Liver (tissue), 9 donors: ENCODE results near the gene PIEZO2. TPM values are rescaled to one million over a fixed set of nuclear protein-coding genes. Genes with fewer than 3 reads are reported as not detected.

Experiments used
- DNase-seq: peaks from one replicate; pipeline ENCODE4 v3.0.0-alpha.2; 2017; ENCODE audit warnings: low spot score
- H3K27ac ChIP-seq, 2 donors: one replicate each; pipeline ENCODE4 v1.7.0; 2013; ENCODE audit warnings: inconsistent platforms in 2 of 2, low read length in 2 of 2, control low read depth in 1 of 2, low read depth in 1 of 2, mild to moderate bottlenecking in 1 of 2
- H3K27me3 ChIP-seq, 4 donors: one replicate each; pipeline versions ENCODE4 v1.6.1 to v1.7.0; 2013; ENCODE audit warnings: low read length in 3 of 4, inconsistent platforms in 1 of 4, mild to moderate bottlenecking in 1 of 4, moderate library complexity in 1 of 4; ENCODE audit not compliant: control insufficient read depth in 4 of 4, insufficient read depth in 4 of 4
- H3K36me3 ChIP-seq, 4 donors: one replicate each; pipeline versions ENCODE4 v1.6.1 to v1.7.0; 2013; ENCODE audit warnings: low read length in 3 of 4, mild to moderate bottlenecking in 3 of 4, low read depth in 1 of 4, moderate library complexity in 1 of 4; ENCODE audit not compliant: control insufficient read depth in 4 of 4, insufficient read depth in 3 of 4
- H3K4me1 ChIP-seq, 4 donors: one replicate each; pipeline versions ENCODE4 v1.6.1 to v1.7.0; 2013; ENCODE audit warnings: low read length in 3 of 4, mild to moderate bottlenecking in 3 of 4, moderate library complexity in 1 of 4; ENCODE audit not compliant: control insufficient read depth in 4 of 4, insufficient read depth in 4 of 4
- H3K4me3 ChIP-seq, 3 donors: one replicate each; pipeline versions ENCODE4 v1.6.1 to v1.7.0; 2013; ENCODE audit warnings: low read length in 3 of 3, control low read depth in 1 of 3, low read depth in 1 of 3, mild to moderate bottlenecking in 1 of 3
- H3K9ac ChIP-seq, 2 donors: one replicate each; pipeline ENCODE4 v1.7.0; 2013; ENCODE audit warnings: low read length in 2 of 2, mild to moderate bottlenecking in 2 of 2, moderate library complexity in 2 of 2, control low read depth in 1 of 2, low read depth in 1 of 2
- H3K9me3 ChIP-seq, 4 donors: one replicate each; pipeline versions ENCODE4 v1.6.1 to v1.7.0; 2013; ENCODE audit warnings: low read length in 3 of 4; ENCODE audit not compliant: control insufficient read depth in 4 of 4
- EGR1 ChIP-seq, 2 donors: IDR thresholded peaks; 2 replicates each; pipeline ENCODE4 v1.6.1; 2016 to 2018; ENCODE audit warnings: antibody characterized with exemption in 2 of 2, low read depth in 2 of 2
- FOXA1 ChIP-seq: IDR thresholded peaks from 2 replicates; pipeline ENCODE4 v1.6.1; 2016; ENCODE audit warnings: antibody characterized with exemption
- FOXA2 ChIP-seq: IDR thresholded peaks from 2 replicates; pipeline ENCODE4 v1.6.1; 2016; ENCODE audit warnings: antibody characterized with exemption
- GABPA ChIP-seq, 2 donors: IDR thresholded peaks in 1 of 2; conservative IDR thresholded peaks in 1 of 2; 2 replicates each; pipeline ENCODE4 v1.6.1; 2016; ENCODE audit warnings: antibody characterized with exemption in 2 of 2, mild to moderate bottlenecking in 1 of 2, moderate library complexity in 1 of 2
- HNF4A ChIP-seq, 2 donors: conservative IDR thresholded peaks; 2 replicates each; pipeline ENCODE4 v1.6.1; 2016; ENCODE audit warnings: antibody characterized with exemption in 2 of 2, mild to moderate bottlenecking in 2 of 2
- HNF4G ChIP-seq: IDR thresholded peaks from 2 replicates; pipeline ENCODE4 v1.6.1; 2016; ENCODE audit warnings: antibody characterized with exemption
- JUND ChIP-seq, 2 donors: IDR thresholded peaks; 2 replicates each; pipeline ENCODE4 v1.6.1; 2016; ENCODE audit warnings: antibody characterized with exemption in 2 of 2
- MAX ChIP-seq: IDR thresholded peaks from 2 replicates; pipeline ENCODE4 v1.6.1; 2016; ENCODE audit warnings: antibody characterized with exemption
- NR2F2 ChIP-seq: IDR thresholded peaks from 2 replicates; pipeline ENCODE4 v1.6.1; 2016; ENCODE audit warnings: antibody characterized with exemption
- RAD21 ChIP-seq, 2 donors: IDR thresholded peaks; 2 replicates each; pipeline ENCODE4 v1.6.1; 2016; ENCODE audit warnings: antibody characterized with exemption in 2 of 2, mild to moderate bottlenecking in 2 of 2
- REST ChIP-seq: IDR thresholded peaks from 2 replicates; pipeline ENCODE4 v1.6.1; 2016; ENCODE audit warnings: antibody characterized with exemption, mild to moderate bottlenecking
- RXRA ChIP-seq, 2 donors: IDR thresholded peaks; 2 replicates each; pipeline ENCODE4 v1.6.1; 2017 to 2018; ENCODE audit warnings: antibody characterized with exemption in 2 of 2, mild to moderate bottlenecking in 1 of 2
- SP1 ChIP-seq: IDR thresholded peaks from 2 replicates; pipeline ENCODE4 v1.6.1; 2018; ENCODE audit warnings: antibody characterized with exemption, mild to moderate bottlenecking
- TAF1 ChIP-seq: conservative IDR thresholded peaks from 2 replicates; pipeline ENCODE4 v1.6.1; 2016; ENCODE audit warnings: antibody characterized with exemption, mild to moderate bottlenecking
- YY1 ChIP-seq: IDR thresholded peaks from 2 replicates; pipeline ENCODE4 v1.6.1; 2016; ENCODE audit warnings: antibody characterized with exemption, mild to moderate bottlenecking
- ZBTB33 ChIP-seq: IDR thresholded peaks from 2 replicates; pipeline ENCODE4 v1.6.1; 2016; ENCODE audit warnings: antibody characterized with exemption
- WGBS: extraction: QIAGEN DNeasy Blood & Tissue Kit; methylation state at CpG from one replicate; pipeline ENCODE4 v1.1.7; 2013; 5-methylcytosine and 5-hydroxymethylcytosine counted together
- polyA plus RNA-seq, 2 donors: library from polyadenylated mRNA; stranded (reverse) in 1 of 2; unstranded in 1 of 2; fragments of 200-250 nt in 1 of 2; fragments of >200 nt in 1 of 2; fragmentation: Nextera tagmentation in 1 of 2; extraction: Ambion mirVana in 1 of 2; gene quantifications; one replicate each; pipeline versions ENCODE4 v1.2.1 to v1.2.3, GENCODE V29; 2013 to 2015
- total RNA-seq, 2 donors: library from RNA; depleted of rRNA; stranded (reverse); fragments of >200 nt; gene quantifications; one replicate each; pipeline ENCODE4 v1.2.3, GENCODE V29; 2014
- TF ChIP-seq, protein P1 (sequence below): fragments of 150-350 bp; IDR thresholded peaks from 2 replicates; pipeline ENCODE4 v1.5.1; 2017; ENCODE audit warnings: improper control_type of control experiment, low read depth, low read length; ENCODE audit not compliant: missing input control
- TF ChIP-seq, protein P2 (sequence below): IDR thresholded peaks from 2 replicates; pipeline ENCODE4 v1.6.1; 2016; ENCODE audit warnings: antibody characterized with exemption
- donor health status: healthy.
- donor health status: healthy.
- donor health status: healthy.
- donor health status: healthy.
- donor health status: healthy.

The PIEZO2 gene
- total and polyA plus RNA-seq, 4 donors = 1.1 to 12.3 (median 4.8) TPM

DNA sequence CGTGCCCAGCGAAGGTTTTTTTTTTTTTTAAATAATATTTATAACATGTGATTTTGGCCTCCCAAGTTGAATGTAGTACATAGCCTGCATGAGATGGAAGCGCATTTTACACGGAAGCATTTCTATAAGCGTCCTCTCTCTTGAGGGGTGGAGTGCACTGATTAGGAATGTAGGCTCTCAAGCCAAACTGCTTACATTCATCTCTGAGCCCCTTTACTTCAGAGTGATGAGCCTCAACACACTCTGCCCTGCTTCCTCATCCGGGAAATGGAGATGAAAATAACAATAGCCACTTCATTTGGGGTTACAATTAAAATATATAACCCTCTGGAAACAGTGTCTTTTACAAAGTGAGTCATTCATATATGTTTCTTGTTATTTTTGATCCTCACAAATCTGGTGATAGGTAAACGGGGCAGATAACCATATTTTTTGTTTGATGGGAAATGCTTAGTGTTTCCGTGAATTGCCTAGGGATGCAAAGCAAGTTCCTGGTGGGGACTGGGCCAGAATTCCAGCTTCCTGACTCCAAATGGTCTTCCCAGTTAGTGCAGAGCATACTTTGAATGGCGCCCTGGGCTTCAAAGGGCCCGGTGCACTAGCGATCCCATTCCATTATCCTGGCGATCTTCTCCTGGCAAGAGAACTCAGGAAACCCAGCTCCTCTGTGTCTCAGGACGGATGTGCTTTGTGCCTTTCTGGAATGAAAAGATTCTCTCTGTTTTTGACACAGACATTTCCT is 124.3 kb downstream of the PIEZO2 start:
- WGBS = 87% methylated on average over 13 of the region's 13 CpGs
- H3K27ac ChIP-seq = no peak overlapping the region
- no peak overlapping the region for H3K9ac ChIP-seq
- no peaks in the 10 kb centered on the region for H3K9me3 ChIP-seq
- TF ChIP-seq ZBTB33 (no peak), REST (no peak), TAF1 (no peak), EGR1 (IDR thresholded peaks at IDR 0.05; ENCODE audit: low read depth in 2 of 2) (no peak), JUND (IDR thresholded peaks at IDR 0.05) (no peak), FOXA1 (no peak), NR2F2 (no peak), MAX (no peak), RXRA (IDR thresholded peaks at IDR 0.05) (no peak), HNF4G (no peak), YY1 (no peak), FOXA2 (no peak), RAD21 (IDR thresholded peaks at IDR 0.05) (no peak), GABPA (IDR thresholded peaks at IDR 0.05 in 1 of 2, conservative IDR thresholded peaks at IDR 0.05 in 1 of 2) (no peak), SP1 (no peak), HNF4A (conservative IDR thresholded peaks at IDR 0.05) (no peak)
- TF ChIP-seq, protein P1, sequence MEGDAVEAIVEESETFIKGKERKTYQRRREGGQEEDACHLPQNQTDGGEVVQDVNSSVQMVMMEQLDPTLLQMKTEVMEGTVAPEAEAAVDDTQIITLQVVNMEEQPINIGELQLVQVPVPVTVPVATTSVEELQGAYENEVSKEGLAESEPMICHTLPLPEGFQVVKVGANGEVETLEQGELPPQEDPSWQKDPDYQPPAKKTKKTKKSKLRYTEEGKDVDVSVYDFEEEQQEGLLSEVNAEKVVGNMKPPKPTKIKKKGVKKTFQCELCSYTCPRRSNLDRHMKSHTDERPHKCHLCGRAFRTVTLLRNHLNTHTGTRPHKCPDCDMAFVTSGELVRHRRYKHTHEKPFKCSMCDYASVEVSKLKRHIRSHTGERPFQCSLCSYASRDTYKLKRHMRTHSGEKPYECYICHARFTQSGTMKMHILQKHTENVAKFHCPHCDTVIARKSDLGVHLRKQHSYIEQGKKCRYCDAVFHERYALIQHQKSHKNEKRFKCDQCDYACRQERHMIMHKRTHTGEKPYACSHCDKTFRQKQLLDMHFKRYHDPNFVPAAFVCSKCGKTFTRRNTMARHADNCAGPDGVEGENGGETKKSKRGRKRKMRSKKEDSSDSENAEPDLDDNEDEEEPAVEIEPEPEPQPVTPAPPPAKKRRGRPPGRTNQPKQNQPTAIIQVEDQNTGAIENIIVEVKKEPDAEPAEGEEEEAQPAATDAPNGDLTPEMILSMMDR = no peak
- TF ChIP-seq, protein P2, sequence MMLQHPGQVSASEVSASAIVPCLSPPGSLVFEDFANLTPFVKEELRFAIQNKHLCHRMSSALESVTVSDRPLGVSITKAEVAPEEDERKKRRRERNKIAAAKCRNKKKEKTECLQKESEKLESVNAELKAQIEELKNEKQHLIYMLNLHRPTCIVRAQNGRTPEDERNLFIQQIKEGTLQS = no peak
- H3K36me3 ChIP-seq = no peaks in the 10 kb centered on the region
- H3K4me3 ChIP-seq = no peak overlapping the region
- no peak for DNase-seq
- H3K4me1 ChIP-seq = peaks cover 0 to 6% (median 5%) of the 10 kb centered on the region in 4 donors
- H3K27me3 ChIP-seq = no peaks in the 10 kb centered on the region
